GM18507 (cell line): ENCODE results near the gene GNG12.
"Not testable (repeated sequence)": the region's sequence is repeated elsewhere in the genome, so short reads cannot be mapped to it uniquely, and the experiment has no call there.

Experiments
- DNase-seq: peaks from one replicate; pipeline ENCODE4 v3.0.0; 2011; ENCODE audit warnings: low read depth; ENCODE audit not compliant: insufficient read length; ENCODE audit errors: extremely low spot score
- FAIRE-seq: peaks from 2 replicates; lab custom pipeline; 2011; peaks lifted over from hg19 to GRCh38; lab: Jason Lieb, UNC

Gene GNG12

GRCh38 chr1:67674260-67675011 is 158.8 kb downstream of the GNG12 start:
- FAIRE-seq (no peak), DNase-seq (no peak)

GRCh38 chr1:67673468-67674201 is 159.6 kb downstream of the GNG12 start:
- no peak for FAIRE-seq

GRCh38 chr1:67672260-67672803 is 160.9 kb downstream of the GNG12 start:
- FAIRE-seq (no peak), DNase-seq (no peak)

More at GRCh38 chr1:67673468-67674201, 159.6 kb downstream of the GNG12 start:
- DNase-seq: no peak

GRCh38 chr1:67668660-67669059 is 164.6 kb downstream of the GNG12 start:
- no peak for DNase-seq
- FAIRE-seq: no peak

GRCh38 chr1:67666636-67667035 is 166.6 kb downstream of the GNG12 start:
- DNase-seq (no peak), FAIRE-seq (no peak)

GRCh38 chr1:67665307-67665706 is 168.0 kb downstream of the GNG12 start:
- FAIRE-seq, DNase-seq: not testable (repeated sequence)

GRCh38 chr1:67664048-67664447 is 169.2 kb downstream of the GNG12 start:
- FAIRE-seq: no peak
- no peak for DNase-seq

GRCh38 chr1:67662884-67663283 is 170.4 kb downstream of the GNG12 start:
- DNase-seq (no peak), FAIRE-seq (no peak)

- no peak for FAIRE-seq
- no peak for DNase-seq
Observed at GRCh38 chr1:67659229-67659628, 174.0 kb downstream of the GNG12 start.

- not testable (repeated sequence) for FAIRE-seq
Observed at GRCh38 chr1:67657152-67657551, 176.1 kb downstream of the GNG12 start.

GRCh38 chr1:67655581-67655980 is 177.7 kb downstream of the GNG12 start:
- no peak for DNase-seq
- FAIRE-seq: no peak

More at GRCh38 chr1:67657152-67657551, 176.1 kb downstream of the GNG12 start:
- DNase-seq: not testable (repeated sequence)

GRCh38 chr1:67653304-67653703 is 180.0 kb downstream of the GNG12 start:
- no peak for DNase-seq
- FAIRE-seq: no peak

- DNase-seq (no peak), FAIRE-seq (no peak)
Observed at GRCh38 chr1:67652800-67653199, 180.5 kb downstream of the GNG12 start.
